SIG-M5 (cell line): ENCODE measurements around the gene SH3RF1.

Source experiments
- DNase-seq: peaks from one replicate; lab custom pipeline; 2025; lab: John Stamatoyannopoulos, UW

Gene SH3RF1

GRCh38 chr4:169133932-169134331 lies 136.8 kb downstream of the SH3RF1 start:
- no peak for DNase-seq

DNA sequence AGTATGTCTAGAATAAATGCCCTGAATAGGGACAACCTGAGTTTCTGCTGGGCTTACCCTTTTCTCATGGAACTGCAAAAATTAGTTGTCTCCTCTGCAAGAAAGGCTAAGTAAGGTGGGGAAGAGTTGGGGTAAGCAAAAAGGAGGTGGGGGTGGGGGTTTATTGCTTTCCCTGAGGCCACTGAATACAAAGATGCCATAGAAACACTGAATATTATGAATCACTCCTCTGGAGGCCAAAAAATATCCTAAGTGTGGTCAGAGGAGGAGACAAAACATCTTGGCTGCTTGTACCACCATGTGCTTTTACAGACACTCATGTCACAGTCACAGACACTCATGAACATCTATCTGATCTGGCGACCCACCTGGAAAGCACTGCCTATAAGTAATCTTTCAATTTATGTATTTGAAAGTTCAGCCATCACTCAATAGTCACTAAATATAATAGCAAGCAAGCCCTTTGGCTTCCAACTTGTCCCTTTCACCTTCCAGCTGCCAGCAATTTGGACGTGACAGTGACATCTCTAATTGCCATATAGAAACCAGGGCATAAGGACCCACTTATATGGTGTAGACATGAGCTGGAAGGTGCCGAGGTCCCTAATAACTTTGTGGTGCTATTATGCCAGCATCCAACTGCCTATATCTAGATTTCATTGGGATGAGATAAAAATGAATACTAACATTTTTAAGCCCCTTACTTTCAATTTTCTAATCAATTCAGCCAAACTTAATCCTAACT lies 138.0 kb downstream of the SH3RF1 start:
- DNase-seq: no peak

GRCh38 chr4:169131556-169132208 lies 139.1 kb downstream of the SH3RF1 start:
- no peak for DNase-seq

DNA sequence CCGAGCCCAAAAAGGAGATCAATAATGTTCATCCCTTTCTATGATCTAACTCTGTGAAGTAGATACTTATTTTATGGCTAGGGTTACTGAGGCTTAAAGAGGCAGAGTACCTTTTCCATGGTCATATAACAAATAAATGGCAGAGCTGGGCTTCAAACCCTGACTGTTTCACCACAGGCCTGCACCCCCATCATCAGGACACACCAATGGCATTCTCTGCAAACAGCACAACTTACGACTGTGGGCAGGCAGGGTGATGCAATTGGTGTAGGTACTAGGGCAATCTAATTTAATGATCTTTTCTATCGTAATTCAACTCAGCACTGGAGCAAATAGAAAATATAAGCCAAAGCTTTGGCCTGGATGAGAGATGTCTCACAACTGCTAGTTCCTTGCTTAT lies 141.9 kb downstream of the SH3RF1 start:
- no peak for DNase-seq

- DNase-seq: no peak
These were observed 143.4 kb downstream of the SH3RF1 start for GRCh38 chr4:169127314-169127713.

GRCh38 chr4:169124661-169125060 lies 146.1 kb downstream of the SH3RF1 start:
- DNase-seq: no peak

GRCh38 chr4:169122422-169122821 lies 148.3 kb downstream of the SH3RF1 start:
- DNase-seq: no peak

DNA sequence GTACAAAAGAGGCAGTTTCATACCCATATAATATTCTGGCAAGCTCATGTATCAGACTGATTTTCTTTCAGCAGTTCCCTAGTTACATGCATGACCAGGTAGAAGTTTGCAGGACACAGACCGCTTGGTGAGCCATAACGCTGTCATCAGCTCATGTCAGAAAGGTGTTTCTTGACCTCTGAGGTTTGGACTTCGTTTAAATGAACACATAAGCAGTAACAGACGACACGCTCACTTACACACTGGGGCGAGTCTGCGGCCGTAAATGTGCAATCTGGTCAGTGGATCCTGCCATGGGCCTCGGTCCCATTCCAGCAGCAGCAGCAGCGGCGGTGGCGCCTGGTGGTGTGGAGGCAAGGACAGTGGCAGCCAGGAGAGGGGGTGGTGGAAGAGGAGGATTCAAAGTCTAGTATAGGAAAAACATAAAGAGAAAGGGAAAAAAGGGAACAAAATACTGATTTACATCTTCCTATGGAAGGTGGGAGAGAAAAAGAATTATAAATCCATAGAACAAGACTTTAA lies 148.8 kb downstream of the SH3RF1 start:
- DNase-seq: no peak

DNA sequence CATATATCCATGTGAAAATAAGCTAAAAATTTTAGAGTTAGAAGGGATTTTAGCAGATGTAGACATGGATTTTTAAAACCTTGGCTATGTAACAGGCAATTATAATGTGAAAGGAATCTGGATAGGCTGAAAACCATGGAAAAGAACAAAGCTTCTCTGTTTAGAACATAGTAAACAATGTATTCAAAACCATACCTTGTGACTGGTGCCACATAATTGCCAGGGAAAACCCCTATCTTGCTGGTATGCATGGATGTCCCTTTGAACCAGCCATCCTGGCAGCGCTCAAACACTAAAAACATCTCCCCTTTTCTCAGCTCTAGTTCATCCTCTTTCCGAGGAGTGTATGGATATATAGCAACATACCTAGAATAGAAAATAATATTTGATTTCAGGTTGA lies 150.1 kb downstream of the SH3RF1 start:
- no peak for DNase-seq

- no peak for DNase-seq
These were observed 151.2 kb downstream of the SH3RF1 start for GRCh38 chr4:169119536-169119935.

GRCh38 chr4:169117591-169118081 lies 153.1 kb downstream of the SH3RF1 start:
- no peak for DNase-seq

DNA sequence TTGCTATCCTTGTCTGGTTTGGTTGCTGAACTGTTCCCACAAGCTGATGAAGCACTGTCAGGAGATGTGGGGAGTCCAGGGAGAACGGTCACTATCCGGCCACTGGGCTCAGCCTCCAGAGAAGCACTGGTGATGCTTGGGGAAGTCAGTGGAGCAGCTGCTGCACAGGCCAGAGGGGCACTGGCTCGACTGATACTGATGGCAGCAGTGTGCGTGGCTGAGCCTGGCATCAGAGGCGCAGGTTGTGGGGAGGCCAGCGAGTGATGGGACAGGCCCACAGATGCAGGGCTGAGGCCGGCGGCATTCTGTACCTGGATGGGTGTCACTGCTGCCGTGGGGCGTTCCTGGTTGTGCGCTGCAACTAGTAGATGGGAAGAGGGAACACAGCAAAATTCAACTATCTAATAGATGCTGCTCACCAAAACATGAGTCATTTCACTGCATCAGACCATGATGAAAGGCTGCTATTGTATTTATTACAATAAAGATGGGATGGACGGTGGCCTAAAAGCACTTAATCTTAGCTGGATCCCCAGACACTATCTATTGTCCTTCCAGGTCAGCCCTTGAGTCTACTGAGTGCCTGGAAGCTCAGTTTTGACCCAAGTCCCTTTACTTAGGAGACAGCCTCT lies 154.4 kb downstream of the SH3RF1 start:
- DNase-seq: no peak

GRCh38 chr4:169115897-169116254 lies 154.9 kb downstream of the SH3RF1 start:
- DNase-seq: no peak

DNA sequence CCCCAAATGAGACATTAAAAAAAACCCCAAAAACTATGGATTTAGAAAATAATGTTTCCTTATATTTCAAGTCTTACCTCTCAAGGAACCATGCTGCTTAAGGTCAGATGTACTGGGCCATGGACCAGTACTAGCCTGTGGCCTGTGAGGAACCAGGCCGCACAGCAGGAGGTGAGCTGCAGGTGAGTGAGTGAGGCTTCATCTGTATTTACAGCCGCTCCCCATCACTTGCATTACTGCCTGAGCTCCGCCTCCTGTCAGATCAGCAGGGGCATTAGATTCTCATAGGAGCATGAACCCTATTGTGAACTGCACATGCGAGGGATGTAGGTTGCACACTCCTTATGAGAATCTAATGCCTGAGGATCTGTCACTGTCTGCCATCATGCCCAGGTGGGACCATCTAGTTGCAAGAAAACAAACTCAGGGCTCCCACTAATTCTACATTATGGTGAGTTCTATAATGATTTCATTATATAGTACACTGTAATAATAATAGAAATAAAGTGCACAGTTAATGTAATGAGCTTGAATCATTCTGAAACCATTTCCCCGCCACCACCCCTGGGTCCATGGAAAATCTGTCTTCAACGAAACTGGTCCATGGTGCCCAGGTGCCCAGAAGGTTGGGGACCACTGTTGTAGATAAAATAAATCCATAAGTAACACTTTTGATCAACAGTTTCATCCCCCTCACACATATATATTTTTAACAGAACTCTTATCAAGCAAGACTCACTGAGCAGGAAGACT lies 155.4 kb downstream of the SH3RF1 start:
- DNase-seq: no peak

DNA sequence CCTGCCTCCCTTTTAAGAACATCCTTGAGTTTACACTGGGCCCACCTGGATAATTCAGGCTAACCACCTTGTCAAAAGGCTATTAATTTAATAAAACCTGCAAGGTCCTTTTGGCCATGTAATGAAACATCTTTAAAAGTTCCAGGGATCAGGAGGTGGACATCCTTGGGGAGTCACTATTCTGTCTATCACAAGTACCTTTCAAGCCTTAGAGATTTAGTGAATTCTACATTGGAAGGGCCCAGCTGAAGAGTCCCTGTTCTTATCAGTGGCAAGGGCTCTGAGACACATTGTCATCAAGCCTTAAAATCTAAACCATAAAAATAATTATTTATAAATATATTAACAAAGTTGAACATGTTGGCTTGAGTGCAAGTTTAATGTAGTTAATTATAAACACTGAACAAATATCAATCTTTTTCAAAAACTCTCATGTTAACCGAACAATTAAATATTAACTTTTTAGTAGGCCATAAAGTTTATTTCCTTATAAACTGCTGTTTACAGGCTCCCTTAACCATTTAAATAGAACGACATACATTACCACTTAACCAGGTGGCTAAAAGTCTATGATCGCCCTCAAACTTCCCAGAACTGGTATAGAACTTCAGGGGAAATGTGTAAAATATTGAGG lies 156.3 kb downstream of the SH3RF1 start:
- DNase-seq: no peak

DNA sequence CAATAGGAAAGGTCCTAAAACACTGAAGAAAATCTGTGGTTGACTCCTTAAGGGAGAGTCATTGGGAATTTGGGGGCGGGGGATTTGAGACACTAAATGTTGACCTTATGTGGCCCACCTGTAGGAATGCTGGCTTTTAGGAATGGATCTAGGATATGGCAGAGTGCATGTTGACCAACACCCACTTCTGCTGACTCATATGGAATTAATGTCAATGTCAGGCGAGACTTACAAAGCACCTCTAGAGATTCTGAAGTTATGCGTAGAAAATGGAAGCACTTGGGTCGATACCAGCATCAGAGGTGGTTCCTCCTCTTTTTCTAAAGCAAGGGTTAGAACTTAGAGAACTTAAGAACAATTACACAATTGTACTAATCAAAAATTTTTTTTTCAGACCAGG lies 160.1 kb downstream of the SH3RF1 start:
- DNase-seq: no peak

DNA sequence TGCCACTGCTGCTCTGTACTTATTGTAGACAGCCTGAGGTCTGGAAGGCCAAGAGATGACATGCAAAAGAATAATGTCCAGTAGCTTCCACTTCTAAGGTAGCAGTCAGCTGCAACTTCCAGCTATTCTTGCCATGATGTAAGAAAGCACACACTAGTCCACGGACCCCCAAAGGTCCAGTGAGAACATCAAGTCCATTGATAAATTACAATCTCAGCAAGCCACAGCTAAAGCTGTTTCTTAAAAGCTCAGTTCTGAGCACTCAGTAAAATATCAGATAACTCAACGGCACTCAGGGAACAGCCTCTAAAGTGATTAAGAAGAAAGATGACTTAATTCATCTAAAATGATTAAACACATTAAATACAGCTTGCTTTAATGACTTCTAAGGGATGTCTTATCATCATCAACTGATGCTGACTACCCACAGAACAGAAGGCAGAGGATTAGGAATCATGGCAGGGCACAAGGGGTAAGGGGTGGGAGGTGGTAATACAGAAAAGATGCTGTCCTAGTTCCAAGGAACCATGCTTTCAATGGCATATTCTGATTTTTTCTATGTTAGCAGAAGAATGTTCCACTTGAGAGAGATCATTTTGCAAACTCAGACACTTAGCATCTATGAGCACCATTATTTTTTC lies 161.6 kb downstream of the SH3RF1 start:
- no peak for DNase-seq

GRCh38 chr4:169108303-169108702 lies 162.5 kb downstream of the SH3RF1 start:
- no peak for DNase-seq

DNA sequence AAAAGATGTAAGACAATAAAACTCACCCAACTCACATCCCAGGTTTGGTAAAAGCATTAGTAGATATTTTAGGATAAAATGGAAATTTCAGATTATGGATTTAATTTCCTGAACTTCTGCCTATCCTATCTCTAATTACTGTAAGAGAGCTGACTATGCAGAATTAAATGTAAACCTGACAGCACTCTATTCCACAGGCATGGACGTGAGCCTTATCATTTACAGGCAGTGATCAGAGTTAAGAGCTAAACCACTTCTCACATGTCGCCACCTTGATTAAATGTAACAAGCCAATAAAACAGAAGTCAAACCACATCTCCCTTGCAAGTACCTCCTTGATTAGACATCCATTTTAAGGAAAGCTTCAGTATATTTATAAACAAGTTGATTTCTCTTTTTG lies 163.2 kb downstream of the SH3RF1 start:
- no peak for DNase-seq

DNA sequence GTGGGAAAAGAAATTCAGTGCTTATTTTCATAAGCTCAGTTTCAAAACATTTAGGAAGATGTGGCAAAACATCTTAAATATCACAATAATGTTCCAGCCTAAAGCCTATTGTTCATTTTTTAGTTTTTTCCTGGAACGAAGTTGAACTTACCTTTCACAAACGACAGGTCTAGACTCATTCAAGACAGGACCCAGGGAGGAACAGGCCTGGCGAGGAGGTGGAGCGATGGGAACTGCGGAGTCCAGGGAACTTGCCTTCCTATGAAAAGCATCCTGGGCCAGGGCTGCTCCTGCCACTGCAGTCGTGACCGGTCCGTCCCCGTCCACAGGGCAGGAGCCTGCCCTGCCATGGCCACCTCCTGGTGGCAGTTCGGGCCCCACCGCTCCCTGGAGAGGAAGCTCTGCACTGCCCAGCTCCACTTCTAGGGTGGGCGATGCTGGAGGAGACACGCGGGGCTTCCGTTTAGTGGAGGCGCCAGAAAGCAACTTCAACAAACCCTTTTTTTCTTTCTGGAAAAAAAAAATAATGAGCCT lies 164.0 kb downstream of the SH3RF1 start:
- DNase-seq: no peak

GRCh38 chr4:169105620-169106019 lies 165.1 kb downstream of the SH3RF1 start:
- DNase-seq: no peak
